Breast epithelium (tissue), 4 donors: ENCODE measurements around the gene MYO3B. TPM values are rescaled to one million over a fixed set of nuclear protein-coding genes. Genes with fewer than 3 reads are reported as not detected.
"Not testable (repeated sequence)": the region's sequence is repeated elsewhere in the genome, so short reads cannot be mapped to it uniquely, and the experiment has no call there.

Experiments used
- DNase-seq, 2 donors: peaks; one replicate each; pipeline ENCODE4 v3.0.0-alpha.2; 2019; ENCODE audit warnings: low spot score in 2 of 2
- H3K27ac ChIP-seq, 2 donors: fragments of 200-600 bp; sonication (generic) in 1 of 2; one replicate each; pipeline ENCODE4 v1.5.1; 2016 to 2019; ENCODE audit warnings: mild to moderate bottlenecking in 1 of 2
- H3K27me3 ChIP-seq, 2 donors: fragments of 200-600 bp; sonication (generic) in 1 of 2; one replicate each; pipeline versions ENCODE4 v1.5.1 to v1.6.0; 2017 to 2019; ENCODE audit warnings: control low read depth in 1 of 2, mild to moderate bottlenecking in 1 of 2
- H3K36me3 ChIP-seq: fragments of 200-600 bp; one replicate; pipeline ENCODE4 v1.5.1; 2019
- H3K4me1 ChIP-seq, 2 donors: fragments of 200-600 bp; sonication (generic); one replicate each; pipeline ENCODE4 v1.5.1; 2016 to 2019; ENCODE audit warnings: control low read depth in 1 of 2
- H3K4me3 ChIP-seq, 3 donors: fragments of 200-600 bp; sonication (generic); 1 replicate in 2 of 3; 2 replicates in 1 of 3; pipeline ENCODE4 v1.5.1; 2016 to 2019; ENCODE audit warnings: mild to moderate bottlenecking in 3 of 3, moderate library complexity in 2 of 3
- H3K9me3 ChIP-seq, 2 donors: fragments of 200-600 bp; sonication (generic) in 1 of 2; one replicate each; pipeline ENCODE4 v1.5.1; 2016 to 2019; ENCODE audit warnings: control low read depth in 1 of 2
- CTCF ChIP-seq, 3 donors: fragments of 450-650 bp; IDR thresholded peaks; one replicate each; pipeline ENCODE4 v1.5.1; 2016 to 2017; ENCODE audit warnings: antibody characterized with exemption in 3 of 3, mild to moderate bottlenecking in 3 of 3, moderate library complexity in 3 of 3
- POLR2A ChIP-seq: fragments of 450-650 bp; IDR thresholded peaks from one replicate; pipeline ENCODE4 v1.6.1; 2016; ENCODE audit warnings: antibody characterized with exemption, mild to moderate bottlenecking, moderate library complexity
- POLR2AphosphoS5 ChIP-seq, 3 donors: sonication (generic); formaldehyde crosslinking; IDR thresholded peaks; one replicate each; pipeline ENCODE4 v1.6.1; 2017; ENCODE audit warnings: antibody characterized with exemption in 3 of 3
- intact Hi-C: fragments of 100-400 bp; cut with DNase I; formaldehyde crosslinking; loops from one replicate; pipeline ENCODE4 v1.15.1; 2023; ENCODE audit warnings: low total_unique reads
- total RNA-seq, 3 donors: library from RNA; depleted of rRNA; stranded (reverse); fragments of >200 nt; gene quantifications; one replicate each; pipeline ENCODE4 v1.1.0, GENCODE V29; 2016

Gene MYO3B
- total RNA-seq, 3 donors from 2014 or later = 0.15 to 0.98 (median 0.16) TPM

GRCh38 chr2:170671079-170671478 lies 493.1 kb downstream of the MYO3B start:
- intact Hi-C loops = no loop called here
- no peak overlapping the region for H3K4me3 ChIP-seq
- no peak for TF ChIP-seq POLR2AphosphoS5 (IDR thresholded peaks at IDR 0.05)
- no peak for DNase-seq
- no peak overlapping the region for H3K27ac ChIP-seq
- no peaks in the 10 kb centered on the region for H3K4me1 ChIP-seq
- no peaks in the 10 kb centered on the region for H3K36me3 ChIP-seq
- no peaks in the 10 kb centered on the region for H3K9me3 ChIP-seq
- H3K27me3 ChIP-seq = no peaks in the 10 kb centered on the region

- intact Hi-C loops, H3K4me3 ChIP-seq, DNase-seq, H3K27ac ChIP-seq, H3K27me3 ChIP-seq, H3K4me1 ChIP-seq, H3K36me3 ChIP-seq, H3K9me3 ChIP-seq: not testable (repeated sequence)
These were observed 496.3 kb downstream of the MYO3B start for GRCh38 chr2:170674282-170674681.

GRCh38 chr2:170675701-170676100 lies 497.8 kb downstream of the MYO3B start:
- TF ChIP-seq POLR2AphosphoS5 (IDR thresholded peaks at IDR 0.05) (no peak), CTCF (IDR thresholded peaks at IDR 0.05) (no peak), POLR2A (no peak)
- no peaks in the 10 kb centered on the region for H3K4me1 ChIP-seq
- no peaks in the 10 kb centered on the region for H3K36me3 ChIP-seq
- H3K4me3 ChIP-seq = no peak overlapping the region
- H3K9me3 ChIP-seq = no peaks in the 10 kb centered on the region
- H3K27me3 ChIP-seq = no peaks in the 10 kb centered on the region
- intact Hi-C loops = no loop called here
- H3K27ac ChIP-seq = no peak overlapping the region
- no peak for DNase-seq

GRCh38 chr2:170679607-170680079 lies 501.7 kb downstream of the MYO3B start:
- Histone ChIP-seq H3K27ac (no peak overlapping the region), H3K4me3 (peak overlapping the region in 1 of 3 donors; percentile 13)

GRCh38 chr2:170680172-170680941 lies 502.4 kb downstream of the MYO3B start:
- Histone ChIP-seq H3K4me1 (no peaks in the 10 kb centered on the region), H3K36me3 (no peaks in the 10 kb centered on the region), H3K9me3 (no peaks in the 10 kb centered on the region), H3K4me3 (no peak overlapping the region), H3K27me3 (no peaks in the 10 kb centered on the region), H3K27ac (no peak overlapping the region)
- no peak for DNase-seq
- TF ChIP-seq POLR2AphosphoS5 (IDR thresholded peaks at IDR 0.05) (no peak), POLR2A (no peak), CTCF (IDR thresholded peaks at IDR 0.05) (no peak)
- intact Hi-C loops = no loop called here

More at GRCh38 chr2:170679607-170680079, 501.7 kb downstream of the MYO3B start:
- intact Hi-C loops = no loop called here
- no peak for TF ChIP-seq POLR2AphosphoS5 (IDR thresholded peaks at IDR 0.05)
- no peaks in the 10 kb centered on the region for H3K4me1 ChIP-seq
- no peaks in the 10 kb centered on the region for H3K36me3 ChIP-seq
- DNase-seq = no peak
- no peaks in the 10 kb centered on the region for H3K27me3 ChIP-seq
- no peaks in the 10 kb centered on the region for H3K9me3 ChIP-seq

GRCh38 chr2:170681311-170681710 lies 503.4 kb downstream of the MYO3B start:
- Histone ChIP-seq H3K36me3 (no peaks in the 10 kb centered on the region), H3K9me3 (no peaks in the 10 kb centered on the region), H3K27me3 (no peaks in the 10 kb centered on the region), H3K4me1 (no peaks in the 10 kb centered on the region), H3K4me3 (no peak overlapping the region), H3K27ac (no peak overlapping the region)
- no peak for DNase-seq
- intact Hi-C loops = no loop called here
- no peak for TF ChIP-seq POLR2A
- no peak for TF ChIP-seq POLR2AphosphoS5 (IDR thresholded peaks at IDR 0.05)
- TF ChIP-seq CTCF (IDR thresholded peaks at IDR 0.05) = no peak
